ENCODE data around the gene FOXP2.
"Not testable (repeated sequence)": the region's sequence is repeated elsewhere in the genome, so short reads cannot be mapped to it uniquely, and the experiment has no call there.

Gene FOXP2

GRCh38 chr7:114414156-114415063, at the start of gene FOXP2:
Gene FOXP2 (plus strand): TSS chr7:114414815. CDS start chr7:114426512, 11,697 bp downstream.
- no peak for FAIRE-seq

- no peak for FAIRE-seq
These were observed 48.8 kb upstream of the FOXP2 start for GRCh38 chr7:114365791-114366190.

DNA sequence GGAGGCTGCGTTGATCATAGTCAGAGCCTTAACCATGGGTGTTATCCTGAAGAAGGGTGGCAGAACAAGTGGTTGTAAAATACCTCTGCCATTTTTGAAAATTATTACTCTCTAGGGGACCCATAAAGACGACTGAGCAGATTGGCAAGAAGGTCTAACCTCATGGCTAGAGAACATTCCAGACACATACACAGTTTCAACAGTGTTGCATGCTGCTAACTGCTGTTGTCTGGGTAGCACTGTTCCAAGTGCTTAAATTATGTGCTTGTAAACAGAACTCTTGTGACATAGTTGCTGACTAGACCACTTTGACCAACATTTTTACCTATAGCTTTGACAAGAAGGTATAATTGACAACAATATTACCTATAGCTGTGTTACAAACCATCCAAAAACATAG, 46.1 kb upstream of the FOXP2 start:
- no peak for FAIRE-seq

DNA sequence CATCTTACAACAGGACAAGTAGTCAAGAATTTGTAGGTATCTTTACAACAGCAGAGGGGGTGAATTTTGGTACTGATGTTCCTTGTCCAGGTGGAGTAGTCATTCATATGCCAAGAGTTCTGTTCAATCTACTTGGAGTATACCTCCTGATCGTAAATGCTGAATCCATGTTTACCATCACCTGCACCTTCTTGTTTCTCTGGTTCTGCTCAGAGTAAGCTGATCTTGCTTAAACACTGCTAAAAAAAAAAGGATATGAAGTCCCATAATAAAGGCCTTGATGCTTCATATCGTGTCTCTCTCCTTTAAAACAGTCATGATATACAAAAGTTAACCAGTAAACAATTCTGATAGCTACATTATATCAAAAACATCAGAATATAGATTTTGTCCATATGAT, 45.3 kb upstream of the FOXP2 start:
- FAIRE-seq, result no peak

DNA sequence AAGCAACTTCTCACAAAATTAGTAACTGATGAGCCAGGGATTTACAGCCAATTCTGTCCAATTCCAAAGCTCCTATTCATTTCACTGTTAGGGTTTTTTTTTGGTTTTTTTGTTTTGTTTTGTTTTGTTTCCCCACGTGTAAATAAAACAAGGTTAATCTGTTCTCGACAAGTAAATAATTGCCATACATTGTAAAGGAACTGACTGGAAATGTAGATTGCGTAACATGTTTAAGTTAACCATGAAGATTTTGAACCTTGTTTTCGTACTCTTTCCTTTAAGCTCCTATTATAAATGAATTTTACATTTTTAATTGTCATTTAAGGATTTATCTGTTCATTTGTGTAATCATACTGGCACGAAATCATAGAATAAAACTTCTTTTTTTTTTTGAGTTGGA, 42.0 kb upstream of the FOXP2 start:
- FAIRE-seq, result no peak

DNA sequence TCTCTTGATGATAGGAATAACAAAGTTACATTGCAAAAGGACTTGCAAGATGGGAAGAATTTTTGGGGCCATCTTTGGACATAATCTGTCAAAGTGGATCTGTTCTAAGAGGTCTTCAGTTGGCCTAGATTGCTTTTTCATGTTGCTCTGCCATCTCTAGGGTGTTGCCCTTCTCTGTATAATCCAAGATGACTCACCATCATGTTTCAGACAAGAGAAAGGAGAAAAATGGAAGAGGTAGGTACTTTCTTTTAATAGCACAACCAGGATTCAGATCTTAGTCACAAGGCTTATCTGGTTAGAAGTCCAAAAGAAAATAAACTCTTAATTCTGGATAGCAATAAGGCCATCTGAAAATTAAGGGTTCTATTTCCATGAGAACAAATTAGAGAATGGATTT, 38.7 kb upstream of the FOXP2 start:
- FAIRE-seq, result no peak

DNA sequence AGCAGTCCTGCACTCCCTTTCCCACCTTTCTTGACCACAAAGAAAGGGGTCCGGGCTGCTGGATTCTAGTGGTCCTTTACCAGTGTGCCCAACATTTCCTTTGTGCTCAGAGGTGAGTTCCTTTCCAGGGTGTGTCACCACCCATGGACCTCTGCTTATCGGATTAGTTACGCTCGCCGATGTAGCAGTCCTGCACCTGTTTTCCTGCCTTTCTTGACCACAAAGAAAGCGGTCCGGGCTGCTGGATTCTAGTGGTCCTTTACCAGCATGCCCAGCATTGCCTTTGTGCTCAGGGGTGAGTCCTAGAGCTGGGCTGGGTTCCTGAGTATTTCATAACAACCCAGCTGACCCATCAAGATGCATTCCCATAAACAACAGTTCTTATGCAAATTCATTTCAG, 30.7 kb upstream of the FOXP2 start:
- FAIRE-seq, result not testable (repeated sequence)

DNA sequence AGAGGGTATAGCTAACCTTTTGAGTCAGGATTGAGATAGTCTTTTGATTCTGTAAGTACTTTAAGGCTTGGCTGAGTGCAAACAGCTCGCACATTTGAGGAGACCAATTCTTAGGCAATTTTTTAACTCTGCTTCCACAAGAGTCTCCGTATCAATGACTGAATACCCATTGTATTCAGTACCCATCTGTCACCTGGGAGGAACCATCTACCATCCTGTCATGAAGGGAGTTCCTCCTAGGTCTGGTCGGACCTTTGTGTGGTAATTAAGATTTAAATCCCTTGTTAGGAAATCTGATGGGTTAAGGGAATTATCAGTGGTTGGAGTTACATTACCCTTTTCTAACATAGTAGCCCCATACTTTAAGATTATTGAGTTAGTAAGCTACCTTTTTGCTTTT, 30.3 kb upstream of the FOXP2 start:
- FAIRE-seq, result not testable (repeated sequence)

DNA sequence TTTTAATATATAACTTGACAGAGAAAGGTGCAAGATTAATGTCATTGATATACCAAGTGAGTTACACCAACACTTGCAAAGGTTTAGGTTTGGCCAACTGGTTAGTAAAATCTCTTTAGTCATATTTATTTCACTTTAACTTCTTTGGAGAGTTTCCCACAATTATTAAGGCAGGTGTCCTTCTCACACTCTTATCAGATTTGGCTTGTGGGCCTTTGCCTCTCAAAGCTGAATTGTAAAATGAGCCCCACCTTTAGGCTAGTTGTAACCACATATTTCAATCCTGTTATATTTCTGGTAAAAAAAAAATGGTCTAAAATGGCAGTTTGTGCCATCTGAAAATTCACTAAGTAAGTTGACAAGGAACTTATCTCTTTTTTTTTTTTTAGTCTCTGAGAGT, 26.6 kb upstream of the FOXP2 start:
- FAIRE-seq, result no peak

DNA sequence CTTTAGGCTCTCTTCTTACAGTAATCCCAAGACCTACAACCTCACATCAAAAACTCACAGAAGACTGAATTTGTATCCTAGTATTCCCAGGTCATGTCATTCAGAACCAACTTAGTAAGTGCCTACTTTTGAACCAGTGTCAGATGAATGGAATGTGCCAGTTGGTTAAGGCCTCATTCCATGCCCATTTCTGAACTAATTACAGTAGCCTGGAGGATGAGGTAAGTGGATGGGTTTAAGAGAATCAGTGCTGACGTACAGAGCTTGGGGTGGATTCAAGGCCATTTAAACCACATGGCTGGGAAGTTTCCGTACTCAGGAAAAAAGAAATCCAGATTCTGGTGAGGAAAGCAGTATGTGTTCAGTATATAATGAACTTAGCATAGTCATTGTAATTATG, 21.9 kb upstream of the FOXP2 start:
- FAIRE-seq, result no peak

- no peak for FAIRE-seq
These were observed 11.6 kb upstream of the FOXP2 start for GRCh38 chr7:114402876-114403635.

DNA sequence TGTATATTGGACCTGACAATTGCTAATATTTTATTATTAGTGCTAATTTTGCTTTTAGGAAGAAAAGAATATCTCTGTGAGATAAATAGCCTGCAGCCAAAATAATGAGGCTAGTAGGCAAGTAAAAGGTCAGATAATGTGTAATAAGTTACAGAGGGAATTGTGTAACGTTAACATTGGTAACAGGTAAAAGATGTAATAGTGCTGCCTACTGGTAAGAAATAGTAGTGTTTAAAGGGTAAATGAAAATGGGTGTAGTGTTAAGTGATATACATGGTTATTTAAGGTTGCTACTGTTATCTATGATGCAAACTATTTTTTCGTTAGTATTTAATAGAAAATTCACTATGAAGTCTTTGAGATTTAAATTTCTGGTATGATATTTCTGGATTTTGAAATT, 9.2 kb upstream of the FOXP2 start:
- no peak for FAIRE-seq

- no peak for FAIRE-seq
These were observed 4.9 kb upstream of the FOXP2 start for GRCh38 chr7:114409750-114410149.

- FAIRE-seq, result no peak
These were observed 2.1 kb upstream of the FOXP2 start for GRCh38 chr7:114412548-114412947.

DNA sequence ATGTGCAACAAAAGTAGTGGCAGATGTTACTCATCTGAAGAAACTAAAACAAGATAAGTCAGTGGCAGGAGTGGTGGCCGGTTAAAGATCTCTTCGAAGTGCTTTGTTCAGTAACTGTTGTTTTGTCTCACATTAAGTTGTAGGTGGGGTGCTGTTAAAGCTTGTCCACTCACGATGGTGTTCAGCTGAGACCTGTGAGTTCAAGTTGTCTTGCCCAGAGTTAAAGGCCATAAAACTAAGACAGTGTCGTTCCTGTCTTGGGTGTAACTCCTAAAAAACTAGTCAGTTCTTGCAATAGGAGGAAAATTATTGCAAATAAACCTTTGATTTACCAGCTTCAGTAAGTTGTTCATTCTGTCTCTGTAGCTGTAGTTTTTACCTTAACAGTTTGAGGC, 857 bp upstream of the FOXP2 start:
- no peak for FAIRE-seq

DNA sequence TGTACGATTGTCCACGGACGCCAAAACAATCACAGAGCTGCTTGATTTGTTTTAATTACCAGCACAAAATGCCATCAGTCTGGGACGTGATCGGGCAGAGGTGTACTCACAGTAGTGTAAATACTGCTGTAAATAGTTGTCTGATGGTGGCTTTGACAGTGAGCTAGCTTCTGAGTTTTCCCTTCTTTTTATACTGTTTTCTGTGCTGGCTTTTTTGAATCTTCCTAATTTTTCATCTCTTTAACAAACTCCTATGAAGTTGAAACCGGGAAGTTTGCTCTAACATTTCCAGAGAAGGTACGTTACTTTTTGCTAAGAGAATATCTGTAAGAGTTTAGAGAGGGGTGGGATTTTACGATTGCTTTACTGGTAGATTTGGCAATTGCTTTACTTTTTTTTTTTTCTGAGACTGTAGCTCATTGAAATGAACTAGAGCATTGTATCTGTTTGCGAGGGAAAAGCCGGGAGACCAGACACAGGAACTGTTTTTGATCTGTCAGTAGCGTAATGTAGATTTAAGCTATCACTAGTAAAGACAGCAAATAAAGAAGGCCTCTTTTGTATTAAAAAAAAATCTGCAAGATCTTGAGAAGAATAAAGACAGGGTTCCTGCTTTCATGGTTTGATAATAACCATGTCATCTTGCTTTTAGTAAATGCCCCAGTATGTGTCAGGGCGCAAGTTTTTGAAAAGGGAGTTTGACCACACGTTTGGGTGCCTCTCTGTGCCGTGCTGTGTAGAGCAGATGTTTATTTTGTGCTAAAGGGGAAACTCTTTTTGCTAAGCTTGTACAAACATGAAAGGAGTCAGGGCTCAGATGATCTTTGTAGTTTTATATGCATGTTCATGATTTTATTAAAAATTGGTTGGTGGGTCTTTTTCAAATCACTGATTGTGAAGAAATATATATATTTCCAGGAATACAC, 712 bp downstream of the FOXP2 start:
- no peak for FAIRE-seq

DNA sequence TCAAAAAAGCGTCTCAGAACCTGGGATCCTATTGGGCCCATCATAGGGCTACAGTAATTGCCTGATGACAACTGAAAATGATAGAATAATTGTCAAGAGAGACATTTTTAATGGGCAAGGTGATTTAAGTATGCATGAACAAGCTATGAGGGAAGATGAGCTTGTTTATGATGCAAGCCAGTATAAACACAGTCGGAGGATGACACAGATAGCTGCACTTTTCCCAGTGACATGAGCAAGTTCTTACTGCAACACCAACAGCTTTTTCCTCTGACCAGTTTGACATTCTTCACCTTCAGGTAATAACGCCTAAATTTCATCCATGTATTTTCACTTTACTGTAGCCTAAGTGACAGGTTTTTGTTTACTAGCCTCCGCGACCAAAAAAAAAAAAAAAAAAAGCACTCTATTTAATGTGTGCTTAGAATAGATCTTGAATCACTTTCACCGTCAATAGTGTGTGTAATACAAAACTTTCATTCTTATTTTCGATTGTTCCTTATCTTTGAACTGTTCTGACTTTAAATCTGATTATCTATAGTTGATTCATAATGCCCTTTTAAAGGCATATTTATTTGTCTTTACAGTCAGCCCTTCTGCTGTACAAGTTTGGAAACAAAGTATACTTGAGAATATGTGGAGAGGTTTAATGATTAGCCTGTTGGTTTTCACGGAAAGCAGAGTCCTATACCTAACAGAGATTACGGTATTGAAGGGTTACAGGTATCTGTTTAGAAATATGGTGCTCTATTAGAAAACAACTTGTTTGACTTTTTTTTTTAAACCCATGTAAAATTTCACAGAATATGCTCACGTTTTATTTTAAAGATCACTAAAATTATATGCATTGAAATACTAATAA, 1.7 kb downstream of the FOXP2 start:
- no peak for FAIRE-seq

GRCh38 chr7:114417290-114417689, 2.7 kb downstream of the FOXP2 start:
- FAIRE-seq, result no peak

DNA sequence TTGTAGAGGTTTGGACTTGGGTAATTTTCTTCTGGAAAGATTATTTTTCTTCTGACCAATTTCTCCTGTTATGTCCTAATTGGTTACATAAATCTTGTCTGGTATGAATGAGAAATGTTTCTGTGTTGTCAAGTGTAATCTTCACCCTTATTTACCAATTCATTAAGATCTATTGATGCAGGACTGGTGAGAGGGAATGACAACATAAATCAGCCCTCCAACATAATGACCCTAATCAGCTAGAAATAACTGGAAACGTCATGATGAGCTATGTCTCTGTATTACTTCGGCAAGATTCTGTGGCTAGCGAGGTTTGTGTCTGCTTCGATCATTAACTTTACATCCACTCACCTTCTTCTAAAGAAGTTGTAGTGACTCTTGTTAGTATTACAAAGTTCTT, 3.5 kb downstream of the FOXP2 start:
- no peak for FAIRE-seq

- no peak for FAIRE-seq
These were observed 5.0 kb downstream of the FOXP2 start for GRCh38 chr7:114419441-114420272.

All from endometrium (tissue), 2 donors.